OCI-LY7 (cell line): ENCODE results near the gene KLHL13.

Experiments used
- EZH2phosphoT487 ChIP-seq: fragments of 200-600 bp; sonication (generic); IDR thresholded peaks from 2 replicates; pipeline ENCODE4 v1.6.1; 2018; ENCODE audit warnings: low read depth, borderline replicate concordance, mild to moderate bottlenecking, mixed run types, antibody characterized with exemption, low read length, moderate library complexity, mixed read lengths
- TF ChIP-seq, protein P1 (sequence below): fragments of 200-600 bp; sonication (generic); conservative IDR thresholded peaks from 2 replicates; pipeline ENCODE4 v1.5.1; 2014; ENCODE audit warnings: mild to moderate bottlenecking, antibody characterized with exemption, low read length, moderate library complexity, mixed read lengths

DNA sequence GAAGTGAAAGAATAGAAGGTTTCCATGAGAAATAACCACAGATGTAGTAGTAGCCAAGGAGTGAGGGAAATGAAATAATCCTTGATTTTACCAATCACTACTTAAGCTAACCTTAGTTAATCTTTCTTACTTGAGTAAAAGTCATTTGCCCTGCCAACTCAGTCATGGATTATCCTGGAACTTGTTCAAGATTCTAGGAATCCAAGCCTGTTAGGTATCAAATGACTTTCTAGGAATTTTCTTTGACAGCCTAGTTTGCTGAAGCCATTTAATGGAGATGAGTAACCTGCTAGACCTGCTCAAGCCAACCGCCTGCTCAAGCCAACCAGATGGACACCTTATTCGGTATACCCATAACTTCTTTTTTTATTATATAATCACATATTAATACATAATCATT lies 180.5 kb downstream of the KLHL13 start:
- TF ChIP-seq EZH2phosphoT487 = no peak
- TF ChIP-seq, protein P1, sequence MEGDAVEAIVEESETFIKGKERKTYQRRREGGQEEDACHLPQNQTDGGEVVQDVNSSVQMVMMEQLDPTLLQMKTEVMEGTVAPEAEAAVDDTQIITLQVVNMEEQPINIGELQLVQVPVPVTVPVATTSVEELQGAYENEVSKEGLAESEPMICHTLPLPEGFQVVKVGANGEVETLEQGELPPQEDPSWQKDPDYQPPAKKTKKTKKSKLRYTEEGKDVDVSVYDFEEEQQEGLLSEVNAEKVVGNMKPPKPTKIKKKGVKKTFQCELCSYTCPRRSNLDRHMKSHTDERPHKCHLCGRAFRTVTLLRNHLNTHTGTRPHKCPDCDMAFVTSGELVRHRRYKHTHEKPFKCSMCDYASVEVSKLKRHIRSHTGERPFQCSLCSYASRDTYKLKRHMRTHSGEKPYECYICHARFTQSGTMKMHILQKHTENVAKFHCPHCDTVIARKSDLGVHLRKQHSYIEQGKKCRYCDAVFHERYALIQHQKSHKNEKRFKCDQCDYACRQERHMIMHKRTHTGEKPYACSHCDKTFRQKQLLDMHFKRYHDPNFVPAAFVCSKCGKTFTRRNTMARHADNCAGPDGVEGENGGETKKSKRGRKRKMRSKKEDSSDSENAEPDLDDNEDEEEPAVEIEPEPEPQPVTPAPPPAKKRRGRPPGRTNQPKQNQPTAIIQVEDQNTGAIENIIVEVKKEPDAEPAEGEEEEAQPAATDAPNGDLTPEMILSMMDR = no peak
